A549 (cell line): ENCODE measurements around the gene MBL2.

Experiments
- HOXA7 ChIP-seq: fragments of 250-450 bp; sonication (Bioruptor Pico); IDR thresholded peaks from 2 replicates; pipeline ENCODE4 v1.5.0; 2020; ENCODE audit warnings: mild to moderate bottlenecking, moderate library complexity
- TF ChIP-seq, protein P1 (sequence below): fragments of 250-450 bp; sonication (Bioruptor Pico); IDR thresholded peaks from 2 replicates; pipeline ENCODE4 v1.5.0; 2021; ENCODE audit warnings: mild to moderate bottlenecking, moderate library complexity, borderline replicate concordance

GRCh38 chr10:52811776-52812175 lies 39.2 kb upstream of the MBL2 start:
- TF ChIP-seq, protein P1, sequence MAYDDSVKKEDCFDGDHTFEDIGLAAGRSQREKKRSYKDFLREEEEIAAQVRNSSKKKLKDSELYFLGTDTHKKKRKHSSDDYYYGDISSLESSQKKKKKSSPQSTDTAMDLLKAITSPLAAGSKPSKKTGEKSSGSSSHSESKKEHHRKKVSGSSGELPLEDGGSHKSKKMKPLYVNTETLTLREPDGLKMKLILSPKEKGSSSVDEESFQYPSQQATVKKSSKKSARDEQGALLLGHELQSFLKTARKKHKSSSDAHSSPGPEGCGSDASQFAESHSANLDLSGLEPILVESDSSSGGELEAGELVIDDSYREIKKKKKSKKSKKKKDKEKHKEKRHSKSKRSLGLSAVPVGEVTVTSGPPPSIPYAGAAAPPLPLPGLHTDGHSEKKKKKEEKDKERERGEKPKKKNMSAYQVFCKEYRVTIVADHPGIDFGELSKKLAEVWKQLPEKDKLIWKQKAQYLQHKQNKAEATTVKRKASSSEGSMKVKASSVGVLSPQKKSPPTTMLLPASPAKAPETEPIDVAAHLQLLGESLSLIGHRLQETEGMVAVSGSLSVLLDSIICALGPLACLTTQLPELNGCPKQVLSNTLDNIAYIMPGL (CRISPR knock-in tag) = no peak
- no peak for TF ChIP-seq HOXA7 (CRISPR knock-in tag)
